22Rv1 (cell line): ENCODE measurements around the gene PPCDC.

Experiments used
- CTCF ChIP-seq: fragments of 450-650 bp; IDR thresholded peaks from 2 replicates; pipeline ENCODE4 v1.5.1; 2017; ENCODE audit warnings: mild to moderate bottlenecking
- ZFX ChIP-seq: fragments of 450-650 bp; IDR thresholded peaks from 2 replicates; pipeline ENCODE4 v1.6.1; 2017; ENCODE audit warnings: antibody characterized with exemption, borderline replicate concordance

- no peak for TF ChIP-seq CTCF
- TF ChIP-seq ZFX, result no peak
Measured at GRCh38 chr15:74994236-74994635, 29.2 kb upstream of the PPCDC start.
